Left lung (tissue), 10 donors: ENCODE data around the gene SLC45A1. TPM values are rescaled to one million over a fixed set of nuclear protein-coding genes. Genes with fewer than 3 reads are reported as not detected.
A peak's percentile ranks its signal among the peaks of the same experiment; 100 is the strongest.
"Not testable (repeated sequence)": the region's sequence is repeated elsewhere in the genome, so short reads cannot be mapped to it uniquely, and the experiment has no call there.

ENCODE experiments used
- ATAC-seq: fragments of 200-7000 bp; cut with Tn5 transposase; one replicate; pipeline ENCODE4 v1.9.1; 2020; ENCODE audit warnings: moderate library complexity
- DNase-seq, 4 donors: peaks; one replicate each; pipeline ENCODE4 v3.0.0-alpha.2; 2013 to 2020
- H3K27ac ChIP-seq, 2 donors: fragments of 200-600 bp; sonication (generic) in 1 of 2; one replicate each; pipeline versions ENCODE4 v1.5.0 to v1.8.0; 2020 to 2021
- H3K27me3 ChIP-seq, 2 donors: fragments of 200-600 bp; sonication (generic) in 1 of 2; one replicate each; pipeline versions ENCODE4 v1.5.0 to v1.8.0; 2020 to 2021
- H3K36me3 ChIP-seq, 2 donors: fragments of 200-600 bp; sonication (generic) in 1 of 2; one replicate each; pipeline versions ENCODE4 v1.5.0 to v1.8.0; 2020 to 2021
- H3K4me1 ChIP-seq, 2 donors: fragments of 200-600 bp; one replicate each; pipeline ENCODE4 v1.8.0; 2021
- H3K4me3 ChIP-seq, 2 donors: fragments of 200-600 bp; sonication (generic) in 1 of 2; one replicate each; pipeline versions ENCODE4 v1.5.0 to v1.8.0; 2020 to 2021; ENCODE audit warnings: mild to moderate bottlenecking in 1 of 2
- H3K9me3 ChIP-seq, 2 donors: fragments of 200-600 bp; sonication (generic) in 1 of 2; one replicate each; pipeline versions ENCODE4 v1.5.0 to v1.8.0; 2020 to 2021
- CTCF ChIP-seq, 2 donors: fragments of 200-600 bp; sonication (generic) in 1 of 2; IDR thresholded peaks; one replicate each; pipeline versions ENCODE4 v1.5.0 to v1.8.0; 2021; ENCODE audit warnings: antibody characterized with exemption in 2 of 2
- intact Hi-C, 2 donors: fragments of 100-400 bp; cut with DNase I; formaldehyde crosslinking; loops; one replicate each; pipeline versions ENCODE4 v1.11.2 to v1.14.2; 2022
- polyA plus RNA-seq, 6 donors: library from polyadenylated mRNA; unstranded; fragments of 120-200 nt; gene quantifications; one replicate each; pipeline ENCODE4 v1.2.1, GENCODE V29; 2013; ENCODE audit not compliant: insufficient read length in 6 of 6
- total RNA-seq, 2 donors: library from RNA; stranded (reverse); fragmentation: NEBNext Ultra II Directional; extraction: Animal tissue kit (Norgen Biotek cat#: 25700); gene quantifications; one replicate each; pipeline ENCODE4 v1.2.1, GENCODE V29; 2021
- donor health status: DM: no; HTN: yes; CAD: no.
- donor health status: DM: no; HTN: no; CAD: no.

Gene SLC45A1
- total and polyA plus RNA-seq, 8 donors: 0.51 to 1.4 (median 0.80) TPM

- ATAC-seq (no peak), DNase-seq (no peak)
- TF ChIP-seq CTCF (IDR thresholded peaks at IDR 0.05): no peak
- no peak overlapping the region for H3K4me3 ChIP-seq
- intact Hi-C loops: no loop called here
- no peaks in the 10 kb centered on the region for H3K27me3 ChIP-seq
- H3K36me3 ChIP-seq: no peaks in the 10 kb centered on the region
- peaks cover 0 to 1% of the 10 kb centered on the region in 2 donors for H3K4me1 ChIP-seq
- H3K27ac ChIP-seq: no peak overlapping the region
- H3K9me3 ChIP-seq: no peaks in the 10 kb centered on the region
These were observed 41.0 kb upstream of the SLC45A1 start for GRCh38 chr1:8276932-8277331.

- H3K36me3 ChIP-seq, DNase-seq, intact Hi-C loops, H3K9me3 ChIP-seq, H3K27me3 ChIP-seq, H3K27ac ChIP-seq, H3K4me3 ChIP-seq, ATAC-seq: not testable (repeated sequence)
- H3K4me1 ChIP-seq: peaks cover 0 to 12% of the 10 kb centered on the region in 2 donors
These were observed 39.2 kb upstream of the SLC45A1 start for GRCh38 chr1:8278677-8279076.

GRCh38 chr1:8281843-8282509, 35.9 kb upstream of the SLC45A1 start:
- no peak for TF ChIP-seq CTCF (IDR thresholded peaks at IDR 0.05)
- peak overlapping the region; percentile 4 to 60 for H3K27ac ChIP-seq
- H3K4me1 ChIP-seq: peaks cover 0 to 15% of the 10 kb centered on the region in 2 donors
- H3K27me3 ChIP-seq: no peaks in the 10 kb centered on the region
- no peaks in the 10 kb centered on the region for H3K9me3 ChIP-seq
- intact Hi-C loops: no loop called here
- no peak overlapping the region for H3K4me3 ChIP-seq
- H3K36me3 ChIP-seq: no peaks in the 10 kb centered on the region
- peak in 1 of 4 donors; percentile 49 for DNase-seq
- peak; percentile 67 for ATAC-seq

DNA sequence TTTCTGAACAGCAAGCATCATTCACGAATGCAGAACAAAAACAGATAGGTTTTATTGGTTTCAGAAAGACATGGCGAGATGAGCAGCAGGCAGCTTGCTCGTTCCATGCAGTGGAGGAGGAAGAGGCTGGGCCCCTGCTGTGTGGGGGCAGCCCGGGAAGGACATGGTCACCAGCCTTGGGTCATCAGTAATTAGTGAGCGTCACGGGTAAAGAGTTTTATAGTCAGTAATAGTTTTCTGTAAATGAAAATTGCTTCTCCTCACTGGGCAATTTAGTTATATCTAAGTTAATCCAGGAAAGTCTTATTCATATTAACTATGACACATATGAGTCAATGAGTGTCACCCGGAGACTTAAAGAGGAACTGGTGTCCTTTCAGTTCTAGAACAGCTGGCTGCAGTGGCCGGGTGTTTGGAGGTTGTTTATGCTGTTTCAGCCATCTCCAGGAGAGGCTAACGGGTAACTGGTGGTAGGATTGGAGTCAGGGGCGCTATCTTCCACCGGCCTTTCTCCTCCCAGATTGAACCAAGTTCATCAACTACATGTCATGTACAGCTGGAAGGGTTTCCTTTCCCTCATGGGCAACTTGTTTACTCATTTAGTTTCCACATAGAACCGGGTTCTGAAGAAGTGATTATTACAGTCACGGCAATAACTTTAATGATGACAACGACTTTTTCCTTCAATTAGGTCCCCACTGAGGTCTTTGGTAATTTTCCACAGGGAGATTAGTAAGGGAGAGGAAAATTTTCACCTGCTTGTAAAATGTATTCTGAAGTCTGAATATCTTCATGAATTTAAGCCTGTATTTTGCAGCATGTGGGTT, 34.6 kb upstream of the SLC45A1 start:
- ATAC-seq: peak; percentile 72

DNA sequence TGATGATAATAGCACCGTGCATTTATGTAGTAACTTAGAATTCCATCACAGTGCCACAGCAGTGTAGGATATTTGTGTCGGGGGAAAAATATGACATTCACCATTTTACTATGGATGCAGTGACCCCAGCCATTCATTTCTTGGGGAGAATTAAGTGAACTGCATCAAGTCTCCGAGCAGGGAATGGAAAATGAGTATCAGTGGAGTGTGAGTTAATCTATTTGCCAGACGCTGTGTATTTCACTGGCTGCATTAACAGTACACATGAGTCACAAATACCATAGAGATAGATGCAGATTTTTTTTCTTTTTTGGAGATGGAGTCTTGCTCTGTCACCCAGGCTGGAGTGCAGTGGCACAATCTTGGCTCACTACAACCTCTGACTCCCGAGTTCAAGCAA, 33.8 kb upstream of the SLC45A1 start:
- peaks cover 0 to 15% of the 10 kb centered on the region in 2 donors for H3K4me1 ChIP-seq
- H3K4me3 ChIP-seq: no peak overlapping the region
- H3K27me3 ChIP-seq: no peaks in the 10 kb centered on the region
- no peak overlapping the region for H3K27ac ChIP-seq
- H3K36me3 ChIP-seq: no peaks in the 10 kb centered on the region
- DNase-seq (no peak), ATAC-seq (no peak)
- TF ChIP-seq CTCF (IDR thresholded peaks at IDR 0.05): no peak
- no peaks in the 10 kb centered on the region for H3K9me3 ChIP-seq
- intact Hi-C loops: no loop called here

More for the DNA sequence above, 34.6 kb upstream of the SLC45A1 start:
- Histone ChIP-seq H3K27ac (peak overlapping the region; percentile 4 to 60), H3K27me3 (no peaks in the 10 kb centered on the region), H3K4me1 (peaks cover 0 to 15% of the 10 kb centered on the region in 2 donors), H3K4me3 (no peak overlapping the region), H3K9me3 (no peaks in the 10 kb centered on the region), H3K36me3 (no peaks in the 10 kb centered on the region)
- DNase-seq: peak in 1 of 4 donors; percentile 51
- TF ChIP-seq CTCF (IDR thresholded peaks at IDR 0.05): no peak
- intact Hi-C loops: no loop called here
